NCI-H2171 treated with DMSO at 0.1 percent for 48 hours (cell line): ENCODE results near the gene CHST7.
A peak's percentile ranks its signal among the peaks of the same experiment; 100 is the strongest.
"Not testable (repeated sequence)": the region's sequence is repeated elsewhere in the genome, so short reads cannot be mapped to it uniquely, and the experiment has no call there.

Experiments used
- DNase-seq: peaks from one replicate; lab custom pipeline; 2025; lab: John Stamatoyannopoulos, UW

Gene CHST7, protein sequence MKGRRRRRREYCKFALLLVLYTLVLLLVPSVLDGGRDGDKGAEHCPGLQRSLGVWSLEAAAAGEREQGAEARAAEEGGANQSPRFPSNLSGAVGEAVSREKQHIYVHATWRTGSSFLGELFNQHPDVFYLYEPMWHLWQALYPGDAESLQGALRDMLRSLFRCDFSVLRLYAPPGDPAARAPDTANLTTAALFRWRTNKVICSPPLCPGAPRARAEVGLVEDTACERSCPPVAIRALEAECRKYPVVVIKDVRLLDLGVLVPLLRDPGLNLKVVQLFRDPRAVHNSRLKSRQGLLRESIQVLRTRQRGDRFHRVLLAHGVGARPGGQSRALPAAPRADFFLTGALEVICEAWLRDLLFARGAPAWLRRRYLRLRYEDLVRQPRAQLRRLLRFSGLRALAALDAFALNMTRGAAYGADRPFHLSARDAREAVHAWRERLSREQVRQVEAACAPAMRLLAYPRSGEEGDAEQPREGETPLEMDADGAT

DNA sequence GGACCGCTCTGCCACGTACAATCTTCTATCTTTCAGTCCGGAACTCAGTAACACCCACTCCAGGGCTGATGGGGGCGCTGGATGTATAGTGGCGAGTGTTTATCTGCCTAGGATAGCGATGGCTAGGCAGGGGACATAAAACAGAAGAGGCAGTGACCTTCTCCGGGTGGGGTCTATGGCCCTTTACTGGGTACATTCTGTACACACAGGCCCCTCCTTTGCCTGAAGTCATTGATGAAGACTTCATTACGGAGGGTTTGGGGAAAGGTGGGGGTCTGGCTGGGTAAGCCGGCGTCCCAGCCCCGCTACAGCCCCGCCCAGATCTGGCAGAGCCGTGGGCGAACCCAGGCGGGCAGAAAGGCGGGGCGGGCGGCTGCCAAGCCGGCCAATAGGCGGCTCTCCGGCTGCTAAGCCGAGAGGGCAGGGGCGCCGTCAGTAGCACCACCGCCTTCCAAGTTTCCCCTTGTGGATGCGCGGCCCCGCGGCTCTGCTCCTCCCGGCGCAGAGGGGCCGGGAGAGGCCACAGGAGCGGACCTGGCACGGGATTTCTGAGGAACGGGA lies at the start of gene CHST7:
Gene CHST7 (plus strand): TSS at position 435 of the 561 bp plus-strand sequence. CDS start 167 bp downstream, outside the sequence.
- peak; percentile 57 for DNase-seq

- not testable (repeated sequence) for DNase-seq
Measured at GRCh38 chrX:46528640-46529039, 44.9 kb upstream of the CHST7 start.

GRCh38 chrX:46529740-46530403 lies 43.7 kb upstream of the CHST7 start:
- DNase-seq, result not testable (repeated sequence)

- not testable (repeated sequence) for DNase-seq
Measured at GRCh38 chrX:46530404-46530908, 43.1 kb upstream of the CHST7 start.

- DNase-seq, result no peak
Measured at GRCh38 chrX:46531442-46531841, 42.1 kb upstream of the CHST7 start.

DNA sequence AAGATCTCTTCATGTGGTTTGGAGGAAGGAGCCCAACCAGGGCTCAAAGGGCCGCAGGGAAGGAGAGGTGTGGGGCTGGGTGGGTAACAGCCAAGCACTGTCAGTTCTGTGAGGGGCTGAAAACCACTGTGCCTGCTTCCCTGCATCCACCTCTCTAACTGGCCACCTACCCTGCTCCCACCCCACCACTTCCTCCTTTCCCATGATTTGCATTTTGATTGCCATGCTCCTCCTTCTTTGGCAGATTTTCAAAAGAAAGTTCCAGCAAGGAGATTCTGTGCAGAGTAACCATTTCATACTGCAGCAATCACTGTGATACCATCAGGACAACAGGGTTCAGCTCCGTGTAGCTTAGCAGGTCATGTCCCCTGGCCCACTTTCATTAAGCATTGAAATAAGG lies 30.1 kb upstream of the CHST7 start:
- DNase-seq, result no peak

GRCh38 chrX:46544527-46544926 lies 29.0 kb upstream of the CHST7 start:
- DNase-seq, result not testable (repeated sequence)

DNA sequence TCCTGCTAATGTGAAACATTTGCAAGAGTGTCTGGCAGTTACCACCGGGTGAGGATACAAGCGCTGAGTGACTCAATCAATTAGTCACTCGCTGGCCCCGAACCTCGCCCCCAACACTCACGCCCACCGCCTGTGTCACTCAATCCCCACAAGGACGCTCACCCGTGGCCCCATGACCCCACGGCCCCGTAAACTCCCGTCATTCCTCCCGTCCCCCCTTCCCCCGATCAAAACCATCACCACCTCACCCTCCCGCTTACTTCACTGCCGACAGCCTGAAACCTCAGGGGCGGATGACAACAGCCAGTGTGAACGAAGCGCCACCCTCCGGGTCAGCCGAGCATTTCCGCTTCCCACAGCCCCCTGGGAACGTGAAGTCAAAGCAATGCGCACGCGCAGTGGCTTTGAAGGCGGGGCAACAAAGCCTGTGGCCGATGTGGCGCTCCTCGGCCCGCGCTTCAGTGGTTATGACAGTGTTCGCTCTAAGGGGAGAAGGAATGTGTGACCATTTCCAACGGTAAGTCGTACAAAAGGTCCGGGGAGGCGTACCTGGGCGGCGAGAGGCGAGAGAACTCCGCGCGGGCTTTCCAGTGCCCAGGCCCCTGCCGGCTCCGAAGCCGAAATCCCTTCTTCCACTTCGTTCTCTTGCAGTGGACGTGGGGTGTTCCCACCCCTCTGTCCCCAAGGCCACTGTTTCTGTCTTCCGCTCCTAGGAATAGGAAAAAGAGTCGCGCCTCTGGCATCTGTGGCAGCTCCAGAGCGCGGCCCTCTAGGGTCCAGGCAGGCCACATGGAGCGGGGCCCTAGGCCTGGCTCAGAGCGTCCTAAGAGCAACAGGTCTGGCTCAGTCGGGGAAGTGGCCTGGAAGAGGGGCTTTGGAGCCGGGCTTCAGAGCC lies 28.2 kb upstream of the CHST7 start, which contains the start of gene ZNF674:
Gene ZNF674 (minus strand): TSS at position 311 of the 895 bp plus-strand sequence. CDS start 3,334 bp downstream, outside the sequence.
- peak; percentile 80 for DNase-seq

DNA sequence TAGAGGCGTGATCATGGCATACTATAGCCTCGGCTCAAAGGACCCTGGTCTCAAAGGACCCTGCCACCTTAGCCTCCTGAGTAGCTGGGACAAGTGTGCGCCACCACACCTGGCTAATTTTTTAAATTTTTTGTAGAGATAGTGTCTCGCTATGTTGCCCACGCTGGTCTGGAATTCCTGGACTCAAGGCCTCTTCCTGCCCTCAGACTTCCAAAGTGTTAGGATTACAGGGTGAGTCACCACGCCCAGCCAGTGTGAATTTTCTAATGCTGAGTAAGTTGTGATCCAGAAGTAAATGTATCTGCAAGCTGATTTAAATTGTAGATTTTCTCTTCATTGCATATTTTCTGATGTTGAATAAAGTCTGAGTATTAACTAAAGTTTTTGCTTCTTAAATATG lies 25.7 kb upstream of the CHST7 start:
- no peak for DNase-seq

- no peak for DNase-seq
Measured at GRCh38 chrX:46549914-46550313, 23.7 kb upstream of the CHST7 start.

- DNase-seq, result no peak
Measured at GRCh38 chrX:46551494-46552128, 22.0 kb upstream of the CHST7 start.

- no peak for DNase-seq
Measured at GRCh38 chrX:46553935-46554334, 19.6 kb upstream of the CHST7 start.

- peak; percentile 31 for DNase-seq
Measured at GRCh38 chrX:46554942-46555341, 18.6 kb upstream of the CHST7 start.

- no peak for DNase-seq
Measured at GRCh38 chrX:46559062-46559461, 14.5 kb upstream of the CHST7 start.

DNA sequence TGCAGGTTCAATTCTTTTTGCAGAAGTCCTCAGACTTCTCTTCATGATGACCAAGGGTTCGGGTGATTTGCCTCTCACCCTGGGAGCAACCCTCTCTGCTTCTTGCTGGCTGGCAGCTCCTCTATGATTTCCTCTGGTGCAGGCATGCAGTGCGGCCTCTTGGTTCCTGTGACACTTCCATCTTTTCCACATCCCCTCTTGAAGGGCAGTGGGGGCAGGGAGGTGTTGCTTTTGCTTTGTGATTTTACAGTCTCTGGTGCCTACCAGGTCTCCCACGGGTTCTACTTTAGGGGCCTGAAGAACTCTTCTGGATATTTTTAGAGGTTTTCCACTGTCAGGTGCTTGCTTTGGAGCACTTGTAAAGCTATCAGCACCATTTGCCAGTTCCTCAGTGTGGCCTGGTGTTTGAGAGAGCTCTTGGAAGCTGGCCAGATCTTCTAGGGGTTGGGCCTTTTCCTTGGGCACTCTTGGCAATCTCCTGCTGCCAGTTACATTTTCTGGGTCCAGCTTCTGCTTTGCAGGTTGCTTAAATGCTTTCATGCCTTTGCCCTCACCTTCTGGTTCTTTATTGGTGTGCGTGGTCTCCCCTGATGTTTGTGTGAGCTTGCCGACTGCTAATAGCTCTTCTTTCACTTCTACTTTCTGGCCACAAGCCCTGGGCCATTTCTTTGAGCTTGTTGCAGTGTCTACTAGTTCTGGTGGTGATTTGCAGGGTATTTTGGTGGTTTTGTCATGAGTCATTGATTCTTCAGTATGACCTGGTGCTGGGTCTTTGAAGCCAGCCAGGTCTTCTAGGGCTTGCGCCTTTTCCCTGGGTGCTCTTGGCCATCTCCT lies 11.5 kb upstream of the CHST7 start:
- peak; percentile 3 for DNase-seq

DNA sequence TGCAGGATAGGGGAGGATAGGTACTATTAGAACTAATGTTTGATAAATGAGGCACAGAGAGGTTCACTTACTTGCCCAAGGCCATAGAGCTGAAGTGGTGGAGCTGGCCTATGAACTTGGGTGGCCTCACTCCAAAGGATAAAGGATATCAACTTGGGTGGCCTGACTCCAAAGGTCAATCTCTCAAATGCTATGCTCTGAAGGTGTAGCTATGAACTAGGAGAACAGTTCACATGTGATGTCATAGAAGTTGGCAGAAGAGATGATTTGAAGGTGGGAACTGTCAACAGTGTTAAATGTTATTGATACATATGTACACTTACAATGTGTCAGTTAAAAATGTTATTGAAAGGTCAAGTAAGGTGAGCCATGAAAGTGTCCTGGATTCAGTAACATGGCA lies 6.2 kb upstream of the CHST7 start:
- no peak for DNase-seq

DNA sequence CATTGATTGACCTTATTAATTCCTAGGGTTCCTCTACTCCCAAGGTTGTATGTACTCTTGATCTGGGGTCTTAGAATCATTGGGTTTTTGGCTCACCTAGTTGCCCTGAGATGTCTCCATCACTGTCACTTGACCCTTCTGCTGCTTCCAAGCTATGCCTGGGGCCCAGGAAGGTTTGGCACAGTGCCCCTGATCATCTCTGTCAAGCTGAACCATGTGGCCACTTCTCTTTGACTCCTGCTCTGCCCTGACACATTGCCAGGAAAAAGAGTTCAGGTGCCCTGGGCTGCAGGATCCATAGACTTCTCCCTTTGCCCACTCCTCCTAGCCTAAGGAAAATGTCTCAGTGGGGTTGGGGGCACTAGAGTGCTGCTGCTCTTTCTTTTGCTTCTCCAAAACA lies 3.9 kb upstream of the CHST7 start:
- no peak for DNase-seq

DNA sequence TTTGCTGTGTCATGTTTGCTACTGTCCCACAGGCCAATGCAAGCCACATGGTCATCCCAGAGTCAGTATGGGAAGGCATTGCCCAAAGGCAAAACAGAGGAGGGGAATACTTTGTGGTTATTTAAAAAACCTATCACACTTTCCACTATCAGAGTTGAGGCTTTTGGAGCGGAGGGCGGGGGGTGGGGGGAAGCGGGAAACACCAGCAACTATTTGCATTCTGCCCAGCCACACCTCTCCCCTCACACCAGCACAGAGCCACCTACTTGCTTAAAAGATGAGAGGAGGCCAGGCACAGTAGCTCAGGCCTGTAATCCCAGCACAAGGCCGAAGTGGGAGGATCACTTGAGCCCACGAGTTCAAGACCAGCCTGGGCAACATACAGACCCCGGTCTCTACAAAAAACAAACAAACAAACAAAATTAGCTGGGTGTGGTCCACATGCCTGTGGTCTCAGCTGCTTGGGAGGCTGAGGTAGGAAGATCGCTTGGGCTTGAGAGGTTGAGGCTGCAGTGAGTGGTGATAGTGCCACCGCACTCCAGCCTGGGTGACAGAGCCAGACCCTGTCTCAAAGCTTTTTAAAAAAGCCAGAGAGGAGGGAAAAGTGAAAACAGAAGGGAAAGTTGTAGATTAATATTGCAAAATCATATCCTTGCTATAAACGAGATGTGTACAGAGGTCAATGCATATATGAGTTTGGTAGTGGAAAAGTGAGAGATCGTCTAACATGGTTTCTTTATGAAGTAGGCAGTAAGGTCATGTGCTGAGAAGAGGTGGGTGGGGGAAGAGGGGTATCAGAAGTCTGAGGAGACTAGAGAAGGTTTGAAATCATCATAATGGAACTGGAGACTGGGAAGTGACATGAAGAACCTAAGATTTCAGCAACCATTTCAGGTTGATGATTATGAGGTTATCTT lies 1.9 kb upstream of the CHST7 start:
- DNase-seq, result no peak

DNA sequence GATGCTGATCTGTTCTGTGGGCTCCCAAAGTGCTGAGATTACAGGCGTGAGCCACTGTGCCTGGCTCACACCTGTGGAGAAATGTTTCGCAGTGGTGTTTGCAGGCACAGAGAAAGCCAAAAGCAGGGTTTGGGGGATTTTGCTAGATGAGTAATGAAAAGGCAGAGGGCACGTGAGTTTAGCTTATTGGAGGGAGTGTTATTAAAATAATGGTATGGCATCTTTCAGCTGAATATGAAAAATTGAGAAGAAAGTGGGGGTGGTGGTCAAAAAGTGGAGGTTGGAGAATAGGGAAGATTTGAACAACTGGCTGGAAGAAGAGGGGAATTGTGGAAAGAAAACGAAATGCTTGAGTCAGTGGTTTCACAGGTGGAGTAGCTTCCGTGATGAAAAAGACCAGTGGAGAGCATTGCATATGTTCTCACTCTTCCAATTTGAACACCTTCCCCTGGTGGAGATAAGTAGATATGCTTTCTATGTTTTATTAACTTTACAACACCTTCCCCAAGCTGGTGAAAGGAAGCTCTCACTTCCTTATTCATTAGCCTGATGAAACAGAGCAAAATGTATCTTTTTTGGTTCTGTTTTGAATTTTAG lies 1.1 kb upstream of the CHST7 start:
- no peak for DNase-seq
